ENCODE results near the gene MGRN1.

The MGRN1 gene

DNA sequence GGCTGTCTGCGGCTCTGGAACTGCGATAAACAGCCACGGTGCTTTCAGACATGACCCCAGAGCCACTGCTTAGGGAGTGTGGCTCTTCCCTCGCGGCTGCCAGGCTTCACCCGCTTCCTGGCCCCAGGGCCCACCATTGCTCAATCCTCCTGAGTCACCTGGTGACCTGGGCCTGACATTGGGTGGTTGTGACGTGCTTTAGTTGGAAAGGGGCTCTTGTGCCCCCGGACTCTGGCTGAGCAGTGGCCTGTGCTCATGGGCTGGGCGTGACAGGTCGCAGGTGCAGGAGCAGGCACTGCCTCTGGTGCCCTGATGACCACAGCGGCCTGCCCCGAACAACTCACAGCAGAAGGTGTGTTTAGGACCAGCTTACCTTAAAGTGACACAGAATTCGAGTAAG lies 60.1 kb downstream of the MGRN1 start:
- no peak for TF ChIP-seq ZNF555 (tag by site-specific recombination; conservative IDR thresholded peaks at IDR 0.05)
- TF ChIP-seq ZSCAN30 (tag by site-specific recombination; IDR thresholded peaks at IDR 0.05) = no peak
- no peak for TF ChIP-seq ZNF121 (tag by site-specific recombination; IDR thresholded peaks at IDR 0.05)
- TF ChIP-seq ZBTB20 (tag by site-specific recombination; IDR thresholded peaks at IDR 0.05) = no peak
- TF ChIP-seq ZNF596 (tag by site-specific recombination; IDR thresholded peaks at IDR 0.05) = no peak
- no peak for TF ChIP-seq ZNF202 (tag by site-specific recombination; IDR thresholded peaks at IDR 0.05; ENCODE audit: borderline replicate concordance)
- no peak for TF ChIP-seq YY1 (tag by site-specific recombination; IDR thresholded peaks at IDR 0.05)
- no peaks in the 10 kb centered on the region for H3K4me1 ChIP-seq (ENCODE audit: control insufficient read depth, insufficient read depth, low read length)
- H3K36me3 ChIP-seq (ENCODE audit: control insufficient read depth in 2 of 2, insufficient read depth in 1 of 2, low read length in 2 of 2) = peaks cover 0 to 85% of the 10 kb centered on the region in 2 experiments; a peak in 1 of 3 replicates
- CTCF ChIA-PET = no interaction called here
- H3K27ac ChIP-seq (ENCODE audit: extremely low read depth, low read depth, low read length) = no peak overlapping the region
- no peaks in the 10 kb centered on the region for H3K9me3 ChIP-seq (ENCODE audit: control insufficient read depth, insufficient read depth, low read depth, low read length)
- H3K4me3 ChIP-seq (ENCODE audit: low read depth, low read length) = no peak overlapping the region
- POLR2A ChIA-PET = no interaction called here

DNA sequence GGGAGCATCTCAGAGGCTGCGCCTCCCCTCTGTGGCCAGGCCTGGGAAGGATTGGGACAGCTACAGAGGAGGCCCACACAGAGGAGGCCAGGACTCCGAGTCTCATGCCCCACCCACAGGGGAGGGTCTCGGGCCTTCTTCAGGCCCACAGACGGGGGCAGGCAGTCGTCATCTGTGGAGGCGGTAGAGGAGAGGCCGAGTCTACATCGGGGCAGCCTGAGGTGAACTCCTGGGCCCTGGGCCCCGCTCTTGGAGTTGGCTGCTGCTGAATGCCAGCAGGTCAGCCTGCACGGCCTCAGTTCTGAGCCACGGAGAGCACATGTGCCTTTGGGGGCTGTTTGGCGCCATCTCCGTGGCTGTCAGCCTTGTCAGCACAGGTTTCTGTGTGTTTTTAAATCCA lies 60.7 kb downstream of the MGRN1 start:
- H3K27ac ChIP-seq (ENCODE audit: extremely low read depth, low read depth, low read length) = no peak overlapping the region
- H3K36me3 ChIP-seq (ENCODE audit: control insufficient read depth in 2 of 2, insufficient read depth in 1 of 2, low read length in 2 of 2) = peaks cover 0 to 83% of the 10 kb centered on the region in 2 experiments; a peak in 1 of 3 replicates
- CTCF ChIA-PET = no interaction called here

More for the DNA sequence above, 60.7 kb downstream of the MGRN1 start:
- no peaks in the 10 kb centered on the region for H3K9me3 ChIP-seq (ENCODE audit: control insufficient read depth, insufficient read depth, low read depth, low read length)
- 0 out of 2 replicates have a peak, but pooled peaks have one; percentile 25 for TF ChIP-seq ZFHX2 (tag by site-specific recombination; conservative IDR thresholded peaks at IDR 0.05)
- TF ChIP-seq, protein P1, sequence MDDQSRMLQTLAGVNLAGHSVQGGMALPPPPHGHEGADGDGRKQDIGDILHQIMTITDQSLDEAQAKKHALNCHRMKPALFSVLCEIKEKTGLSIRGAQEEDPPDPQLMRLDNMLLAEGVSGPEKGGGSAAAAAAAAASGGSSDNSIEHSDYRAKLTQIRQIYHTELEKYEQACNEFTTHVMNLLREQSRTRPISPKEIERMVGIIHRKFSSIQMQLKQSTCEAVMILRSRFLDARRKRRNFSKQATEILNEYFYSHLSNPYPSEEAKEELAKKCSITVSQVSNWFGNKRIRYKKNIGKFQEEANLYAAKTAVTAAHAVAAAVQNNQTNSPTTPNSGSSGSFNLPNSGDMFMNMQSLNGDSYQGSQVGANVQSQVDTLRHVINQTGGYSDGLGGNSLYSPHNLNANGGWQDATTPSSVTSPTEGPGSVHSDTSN (CRISPR knock-in tag; IDR thresholded peaks at IDR 0.05) = no peak
- TF ChIP-seq ZNF248 (tag by site-specific recombination; IDR thresholded peaks at IDR 0.05) = no peak
- no peak for TF ChIP-seq KLF1 (tag by site-specific recombination; IDR thresholded peaks at IDR 0.05)
- TF ChIP-seq ZNF223 (tag by site-specific recombination; IDR thresholded peaks at IDR 0.05) = no peak
- TF ChIP-seq, protein P2, sequence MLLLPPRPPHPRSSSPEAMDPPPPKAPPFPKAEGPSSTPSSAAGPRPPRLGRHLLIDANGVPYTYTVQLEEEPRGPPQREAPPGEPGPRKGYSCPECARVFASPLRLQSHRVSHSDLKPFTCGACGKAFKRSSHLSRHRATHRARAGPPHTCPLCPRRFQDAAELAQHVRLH (tag by site-specific recombination; IDR thresholded peaks at IDR 0.05) = no peak
- TF ChIP-seq, protein P3, sequence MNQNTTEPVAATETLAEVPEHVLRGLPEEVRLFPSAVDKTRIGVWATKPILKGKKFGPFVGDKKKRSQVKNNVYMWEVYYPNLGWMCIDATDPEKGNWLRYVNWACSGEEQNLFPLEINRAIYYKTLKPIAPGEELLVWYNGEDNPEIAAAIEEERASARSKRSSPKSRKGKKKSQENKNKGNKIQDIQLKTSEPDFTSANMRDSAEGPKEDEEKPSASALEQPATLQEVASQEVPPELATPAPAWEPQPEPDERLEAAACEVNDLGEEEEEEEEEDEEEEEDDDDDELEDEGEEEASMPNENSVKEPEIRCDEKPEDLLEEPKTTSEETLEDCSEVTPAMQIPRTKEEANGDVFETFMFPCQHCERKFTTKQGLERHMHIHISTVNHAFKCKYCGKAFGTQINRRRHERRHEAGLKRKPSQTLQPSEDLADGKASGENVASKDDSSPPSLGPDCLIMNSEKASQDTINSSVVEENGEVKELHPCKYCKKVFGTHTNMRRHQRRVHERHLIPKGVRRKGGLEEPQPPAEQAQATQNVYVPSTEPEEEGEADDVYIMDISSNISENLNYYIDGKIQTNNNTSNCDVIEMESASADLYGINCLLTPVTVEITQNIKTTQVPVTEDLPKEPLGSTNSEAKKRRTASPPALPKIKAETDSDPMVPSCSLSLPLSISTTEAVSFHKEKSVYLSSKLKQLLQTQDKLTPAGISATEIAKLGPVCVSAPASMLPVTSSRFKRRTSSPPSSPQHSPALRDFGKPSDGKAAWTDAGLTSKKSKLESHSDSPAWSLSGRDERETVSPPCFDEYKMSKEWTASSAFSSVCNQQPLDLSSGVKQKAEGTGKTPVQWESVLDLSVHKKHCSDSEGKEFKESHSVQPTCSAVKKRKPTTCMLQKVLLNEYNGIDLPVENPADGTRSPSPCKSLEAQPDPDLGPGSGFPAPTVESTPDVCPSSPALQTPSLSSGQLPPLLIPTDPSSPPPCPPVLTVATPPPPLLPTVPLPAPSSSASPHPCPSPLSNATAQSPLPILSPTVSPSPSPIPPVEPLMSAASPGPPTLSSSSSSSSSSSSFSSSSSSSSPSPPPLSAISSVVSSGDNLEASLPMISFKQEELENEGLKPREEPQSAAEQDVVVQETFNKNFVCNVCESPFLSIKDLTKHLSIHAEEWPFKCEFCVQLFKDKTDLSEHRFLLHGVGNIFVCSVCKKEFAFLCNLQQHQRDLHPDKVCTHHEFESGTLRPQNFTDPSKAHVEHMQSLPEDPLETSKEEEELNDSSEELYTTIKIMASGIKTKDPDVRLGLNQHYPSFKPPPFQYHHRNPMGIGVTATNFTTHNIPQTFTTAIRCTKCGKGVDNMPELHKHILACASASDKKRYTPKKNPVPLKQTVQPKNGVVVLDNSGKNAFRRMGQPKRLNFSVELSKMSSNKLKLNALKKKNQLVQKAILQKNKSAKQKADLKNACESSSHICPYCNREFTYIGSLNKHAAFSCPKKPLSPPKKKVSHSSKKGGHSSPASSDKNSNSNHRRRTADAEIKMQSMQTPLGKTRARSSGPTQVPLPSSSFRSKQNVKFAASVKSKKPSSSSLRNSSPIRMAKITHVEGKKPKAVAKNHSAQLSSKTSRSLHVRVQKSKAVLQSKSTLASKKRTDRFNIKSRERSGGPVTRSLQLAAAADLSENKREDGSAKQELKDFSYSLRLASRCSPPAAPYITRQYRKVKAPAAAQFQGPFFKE (tag by site-specific recombination; IDR thresholded peaks at IDR 0.05; ENCODE audit: borderline replicate concordance) = no peak
- peak; percentile 48; the same call in 1 of the 2 replicates for TF ChIP-seq EGR2 (tag by site-specific recombination; IDR thresholded peaks at IDR 0.05; ENCODE audit: low read depth)
- TF ChIP-seq, protein P4, sequence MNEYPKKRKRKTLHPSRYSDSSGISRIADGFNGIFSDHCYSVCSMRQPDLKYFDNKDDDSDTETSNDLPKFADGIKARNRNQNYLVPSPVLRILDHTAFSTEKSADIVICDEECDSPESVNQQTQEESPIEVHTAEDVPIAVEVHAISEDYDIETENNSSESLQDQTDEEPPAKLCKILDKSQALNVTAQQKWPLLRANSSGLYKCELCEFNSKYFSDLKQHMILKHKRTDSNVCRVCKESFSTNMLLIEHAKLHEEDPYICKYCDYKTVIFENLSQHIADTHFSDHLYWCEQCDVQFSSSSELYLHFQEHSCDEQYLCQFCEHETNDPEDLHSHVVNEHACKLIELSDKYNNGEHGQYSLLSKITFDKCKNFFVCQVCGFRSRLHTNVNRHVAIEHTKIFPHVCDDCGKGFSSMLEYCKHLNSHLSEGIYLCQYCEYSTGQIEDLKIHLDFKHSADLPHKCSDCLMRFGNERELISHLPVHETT (tag by site-specific recombination; IDR thresholded peaks at IDR 0.05) = no peak
- no peak for TF ChIP-seq ZNF341 (tag by site-specific recombination; IDR thresholded peaks at IDR 0.05; ENCODE audit: low read depth)
- TF ChIP-seq, protein P5, sequence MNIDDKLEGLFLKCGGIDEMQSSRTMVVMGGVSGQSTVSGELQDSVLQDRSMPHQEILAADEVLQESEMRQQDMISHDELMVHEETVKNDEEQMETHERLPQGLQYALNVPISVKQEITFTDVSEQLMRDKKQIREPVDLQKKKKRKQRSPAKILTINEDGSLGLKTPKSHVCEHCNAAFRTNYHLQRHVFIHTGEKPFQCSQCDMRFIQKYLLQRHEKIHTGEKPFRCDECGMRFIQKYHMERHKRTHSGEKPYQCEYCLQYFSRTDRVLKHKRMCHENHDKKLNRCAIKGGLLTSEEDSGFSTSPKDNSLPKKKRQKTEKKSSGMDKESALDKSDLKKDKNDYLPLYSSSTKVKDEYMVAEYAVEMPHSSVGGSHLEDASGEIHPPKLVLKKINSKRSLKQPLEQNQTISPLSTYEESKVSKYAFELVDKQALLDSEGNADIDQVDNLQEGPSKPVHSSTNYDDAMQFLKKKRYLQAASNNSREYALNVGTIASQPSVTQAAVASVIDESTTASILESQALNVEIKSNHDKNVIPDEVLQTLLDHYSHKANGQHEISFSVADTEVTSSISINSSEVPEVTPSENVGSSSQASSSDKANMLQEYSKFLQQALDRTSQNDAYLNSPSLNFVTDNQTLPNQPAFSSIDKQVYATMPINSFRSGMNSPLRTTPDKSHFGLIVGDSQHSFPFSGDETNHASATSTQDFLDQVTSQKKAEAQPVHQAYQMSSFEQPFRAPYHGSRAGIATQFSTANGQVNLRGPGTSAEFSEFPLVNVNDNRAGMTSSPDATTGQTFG (tag by site-specific recombination; IDR thresholded peaks at IDR 0.05; ENCODE audit: borderline replicate concordance) = no peak
- peak; percentile 35; the same call in 1 of the 2 replicates for TF ChIP-seq GLIS1 (tag by site-specific recombination; IDR thresholded peaks at IDR 0.05)
- no peaks in the 10 kb centered on the region for H3K4me1 ChIP-seq (ENCODE audit: control insufficient read depth, insufficient read depth, low read length)
- POLR2A ChIA-PET = no interaction called here
- no peak overlapping the region for H3K4me3 ChIP-seq (ENCODE audit: low read depth, low read length)
